ENCODE measurements around the gene GRIK1. TPM values are rescaled to one million over a fixed set of nuclear protein-coding genes. Genes with fewer than 3 reads are reported as not detected.

The GRIK1 gene
- total and polyA plus RNA-seq, 2 experiments from 2014 or later: not detected

DNA sequence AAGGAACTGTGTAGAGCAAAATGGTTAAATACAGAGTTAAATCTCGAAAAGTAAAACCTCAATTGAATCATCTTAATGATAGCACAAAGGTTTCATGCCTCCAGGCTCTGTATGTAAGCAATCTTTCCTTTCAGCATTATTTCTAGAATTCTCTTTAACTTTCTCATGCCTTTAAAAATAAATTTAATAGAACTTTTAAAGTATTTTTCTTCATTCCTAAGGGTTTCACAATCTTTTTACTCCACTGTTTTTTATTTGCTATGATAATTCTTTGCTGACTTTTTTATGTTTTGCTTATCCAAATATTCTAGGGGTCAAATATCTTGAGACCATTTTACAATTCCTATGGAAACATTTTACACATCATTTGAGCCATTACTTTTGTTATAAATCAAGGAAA lies 353.1 kb downstream of the GRIK1 start:
- no peaks in the 10 kb centered on the region for H3K9me3 ChIP-seq (ENCODE audit: low read depth)
- H3K27ac ChIP-seq: no peak overlapping the region
- H3K36me3 ChIP-seq (ENCODE audit: low read depth): no peaks in the 10 kb centered on the region
- no peak overlapping the region for H2AFZ ChIP-seq
- peak; percentile 4 for DNase-seq
- no peaks in the 10 kb centered on the region for H3K4me1 ChIP-seq (ENCODE audit: insufficient read depth)
- H3F3A ChIP-seq (ENCODE audit: insufficient read depth): no peaks in the 10 kb centered on the region
- H3K4me2 ChIP-seq (ENCODE audit: unreplicated experiment): no peak overlapping the region
- 69 to 78% methylated on average over 1 of the region's 1 CpG for WGBS, 2 experiments (ENCODE audit: low coverage in 1 of 2, low lambda C conversion rate in 2 of 2, missing lambda C conversion rate in 2 of 2)
- H4K20me1 ChIP-seq (ENCODE audit: insufficient read depth): no peaks in the 10 kb centered on the region
- H3K27me3 ChIP-seq (replicated peaks; ENCODE audit: insufficient read depth): no peaks in the 10 kb centered on the region
- in situ Hi-C loops (cut with MboI): no loop called here
- no peak overlapping the region for H3K4me3 ChIP-seq
- H3K79me2 ChIP-seq (ENCODE audit: insufficient read depth): no peaks in the 10 kb centered on the region
- TF ChIP-seq EZH2 (IDR thresholded peaks at IDR 0.05; ENCODE audit: insufficient read depth, poor library complexity, severe bottlenecking) (no peak), EZH2phosphoT487 (IDR thresholded peaks at IDR 0.05; ENCODE audit: insufficient read depth, low read depth) (no peak)
- H3K9me2 ChIP-seq (ENCODE audit: insufficient read depth): no peaks in the 10 kb centered on the region
- H3K9ac ChIP-seq: no peak overlapping the region

DNA sequence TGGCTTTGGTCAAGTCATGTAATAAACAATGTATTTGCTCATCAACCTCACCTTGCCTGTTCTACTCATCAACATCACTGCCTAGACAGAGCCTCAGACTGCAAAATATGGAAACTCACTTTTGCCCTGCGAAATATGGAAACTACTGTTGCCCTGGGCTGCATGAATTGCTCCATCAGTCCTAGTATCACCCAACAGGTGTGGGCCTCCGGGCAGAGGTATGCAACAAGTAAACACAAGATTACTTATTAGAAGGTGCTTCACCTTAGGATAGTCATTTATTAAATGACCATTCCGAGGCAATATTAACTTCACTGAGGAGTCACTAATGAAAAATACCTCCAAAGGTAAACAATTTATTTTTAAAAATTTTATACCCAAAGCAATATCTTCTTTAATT lies 354.3 kb downstream of the GRIK1 start:
- no peak for DNase-seq
- WGBS, 2 experiments (ENCODE audit: low coverage in 1 of 2, low lambda C conversion rate in 2 of 2, missing lambda C conversion rate in 2 of 2): 79 to 86% methylated on average over 3 of the region's 3 CpGs
- no peaks in the 10 kb centered on the region for H3K9me2 ChIP-seq (ENCODE audit: insufficient read depth)
- H4K20me1 ChIP-seq (ENCODE audit: insufficient read depth): no peaks in the 10 kb centered on the region
- in situ Hi-C loops (cut with MboI): no loop called here
- no peaks in the 10 kb centered on the region for H3K4me1 ChIP-seq (ENCODE audit: insufficient read depth)
- no peaks in the 10 kb centered on the region for H3K79me2 ChIP-seq (ENCODE audit: insufficient read depth)
- H3K27ac ChIP-seq: no peak overlapping the region
- no peak overlapping the region for H3K9ac ChIP-seq
- H3K27me3 ChIP-seq (replicated peaks; ENCODE audit: insufficient read depth): no peaks in the 10 kb centered on the region
- H3K4me2 ChIP-seq (ENCODE audit: unreplicated experiment): no peak overlapping the region
- no peaks in the 10 kb centered on the region for H3K36me3 ChIP-seq (ENCODE audit: low read depth)
- H3K4me3 ChIP-seq: no peak overlapping the region
- no peaks in the 10 kb centered on the region for H3K9me3 ChIP-seq (ENCODE audit: low read depth)
- no peak for TF ChIP-seq EZH2 (IDR thresholded peaks at IDR 0.05; ENCODE audit: insufficient read depth, poor library complexity, severe bottlenecking)
- H2AFZ ChIP-seq: no peak overlapping the region
- no peaks in the 10 kb centered on the region for H3F3A ChIP-seq (ENCODE audit: insufficient read depth)

DNA sequence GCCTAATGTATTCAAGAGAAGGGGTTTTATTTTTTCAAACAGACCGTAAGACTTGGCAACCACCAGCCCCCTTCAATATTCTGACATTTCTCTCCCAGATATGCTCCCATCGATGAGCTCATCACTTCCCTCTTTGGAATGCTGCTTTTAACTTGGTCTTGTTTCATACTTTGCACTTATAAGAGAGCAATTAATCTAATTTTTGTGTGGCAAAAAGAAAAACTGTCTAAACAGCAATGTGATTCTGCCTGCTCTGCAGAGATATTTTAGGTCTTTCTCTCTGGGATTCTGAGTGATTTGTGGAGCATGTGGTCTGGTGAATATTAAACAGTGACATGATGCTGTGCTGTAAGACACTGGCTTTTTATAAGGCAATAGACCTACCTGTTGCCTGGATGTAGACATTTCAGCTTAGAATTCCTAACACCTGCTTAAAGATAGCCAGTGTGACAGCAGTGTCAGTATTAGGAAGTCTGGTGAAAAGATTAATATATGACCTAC lies 356.3 kb downstream of the GRIK1 start:
- TF ChIP-seq EZH2phosphoT487 (IDR thresholded peaks at IDR 0.05; ENCODE audit: insufficient read depth, low read depth) (no peak), EZH2 (IDR thresholded peaks at IDR 0.05; ENCODE audit: insufficient read depth, poor library complexity, severe bottlenecking) (no peak)
- no peak for DNase-seq
- in situ Hi-C loops (cut with MboI): no loop called here
- Histone ChIP-seq H3K27ac (no peak overlapping the region), H3K4me2 (ENCODE audit: unreplicated experiment) (no peak overlapping the region), H3K9me2 (ENCODE audit: insufficient read depth) (no peaks in the 10 kb centered on the region), H3F3A (ENCODE audit: insufficient read depth) (no peaks in the 10 kb centered on the region), H3K9me3 (ENCODE audit: low read depth) (no peaks in the 10 kb centered on the region), H2AFZ (no peak overlapping the region), H3K4me1 (ENCODE audit: insufficient read depth) (no peaks in the 10 kb centered on the region), H3K79me2 (ENCODE audit: insufficient read depth) (no peaks in the 10 kb centered on the region), H4K20me1 (ENCODE audit: insufficient read depth) (no peaks in the 10 kb centered on the region), H3K9ac (no peak overlapping the region), H3K36me3 (ENCODE audit: low read depth) (no peaks in the 10 kb centered on the region), H3K27me3 (replicated peaks; ENCODE audit: insufficient read depth) (no peaks in the 10 kb centered on the region), H3K4me3 (no peak overlapping the region)
- 23 to 28% methylated on average over 2 of the region's 2 CpGs for WGBS, 2 experiments (ENCODE audit: low coverage in 1 of 2, low lambda C conversion rate in 2 of 2, missing lambda C conversion rate in 2 of 2)

DNA sequence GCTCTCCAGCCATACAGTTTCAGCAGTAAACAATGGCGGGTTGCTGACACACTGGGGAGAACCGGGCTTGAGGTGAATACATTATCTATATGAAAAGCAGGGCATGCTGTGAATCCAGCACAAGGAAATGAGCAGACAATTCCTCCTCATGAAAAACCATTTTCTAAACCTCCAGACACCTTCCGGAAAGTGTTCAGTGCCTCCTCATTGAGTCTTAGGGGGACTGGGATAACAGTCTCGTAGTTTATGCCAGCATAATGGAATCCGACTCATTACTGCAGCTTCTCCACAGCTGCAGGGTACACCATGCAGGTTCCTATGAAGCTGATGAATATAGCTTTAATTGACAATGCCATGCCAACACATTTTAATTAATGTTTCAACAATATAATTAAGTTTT lies 356.9 kb downstream of the GRIK1 start:
- H3K4me3 ChIP-seq: no peak overlapping the region
- H4K20me1 ChIP-seq (ENCODE audit: insufficient read depth): no peaks in the 10 kb centered on the region
- no peaks in the 10 kb centered on the region for H3F3A ChIP-seq (ENCODE audit: insufficient read depth)
- no peaks in the 10 kb centered on the region for H3K4me1 ChIP-seq (ENCODE audit: insufficient read depth)
- no peak for DNase-seq
- H3K79me2 ChIP-seq (ENCODE audit: insufficient read depth): no peaks in the 10 kb centered on the region
- H3K27ac ChIP-seq: no peak overlapping the region
- no peak overlapping the region for H2AFZ ChIP-seq
- H3K4me2 ChIP-seq (ENCODE audit: unreplicated experiment): no peak overlapping the region
- TF ChIP-seq EZH2 (IDR thresholded peaks at IDR 0.05; ENCODE audit: insufficient read depth, poor library complexity, severe bottlenecking): no peak
- TF ChIP-seq EZH2phosphoT487 (IDR thresholded peaks at IDR 0.05; ENCODE audit: insufficient read depth, low read depth): no peak
- H3K9me2 ChIP-seq (ENCODE audit: insufficient read depth): peaks cover 3% of the 10 kb centered on the region; the same call in 1 of the 2 replicates
- in situ Hi-C loops (cut with MboI): no loop called here
- H3K9me3 ChIP-seq (ENCODE audit: low read depth): no peaks in the 10 kb centered on the region
- no peak overlapping the region for H3K9ac ChIP-seq
- WGBS, 2 experiments (ENCODE audit: low coverage in 1 of 2, low lambda C conversion rate in 2 of 2, missing lambda C conversion rate in 2 of 2): 92 to 98% methylated on average over 5 of the region's 5 CpGs
- no peaks in the 10 kb centered on the region for H3K27me3 ChIP-seq (replicated peaks; ENCODE audit: insufficient read depth)
- H3K36me3 ChIP-seq (ENCODE audit: low read depth): no peaks in the 10 kb centered on the region

DNA sequence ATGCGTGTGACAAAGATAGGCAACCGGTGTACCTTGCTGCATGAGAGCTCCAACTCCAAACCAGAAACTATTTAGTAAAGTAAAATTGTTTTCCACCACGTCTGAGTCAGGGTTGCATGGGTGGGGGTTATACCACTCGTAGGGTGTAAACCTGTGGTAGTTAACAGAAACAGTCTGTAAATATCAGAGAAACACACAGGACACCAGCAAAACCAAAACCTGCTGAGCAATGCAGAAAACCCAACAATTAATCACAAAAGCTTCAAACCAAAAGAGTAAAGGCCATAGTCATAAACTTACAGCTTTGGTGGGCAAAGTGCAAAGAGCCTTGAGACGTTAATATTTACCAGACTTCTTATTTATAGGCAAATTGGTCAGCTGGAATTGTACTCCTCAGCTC lies 358.4 kb downstream of the GRIK1 start:
- H3K9me3 ChIP-seq (ENCODE audit: low read depth): no peaks in the 10 kb centered on the region
- no peak overlapping the region for H3K27ac ChIP-seq
- no peaks in the 10 kb centered on the region for H3K4me1 ChIP-seq (ENCODE audit: insufficient read depth)
- WGBS, 2 experiments (ENCODE audit: low coverage in 1 of 2, low lambda C conversion rate in 2 of 2, missing lambda C conversion rate in 2 of 2): 75% methylated on average over 5 of the region's 5 CpGs
- H4K20me1 ChIP-seq (ENCODE audit: insufficient read depth): no peaks in the 10 kb centered on the region
- DNase-seq: no peak
- H3K4me2 ChIP-seq (ENCODE audit: unreplicated experiment): no peak overlapping the region
- no peak overlapping the region for H3K4me3 ChIP-seq
- TF ChIP-seq EZH2 (IDR thresholded peaks at IDR 0.05; ENCODE audit: insufficient read depth, poor library complexity, severe bottlenecking) (no peak), EZH2phosphoT487 (IDR thresholded peaks at IDR 0.05; ENCODE audit: insufficient read depth, low read depth) (no peak)
- no peaks in the 10 kb centered on the region for H3K36me3 ChIP-seq (ENCODE audit: low read depth)
- no peak overlapping the region for H3K9ac ChIP-seq
- H2AFZ ChIP-seq: no peak overlapping the region
- no peaks in the 10 kb centered on the region for H3K79me2 ChIP-seq (ENCODE audit: insufficient read depth)
- H3F3A ChIP-seq (ENCODE audit: insufficient read depth): no peaks in the 10 kb centered on the region
- in situ Hi-C loops (cut with MboI): no loop called here
- no peaks in the 10 kb centered on the region for H3K27me3 ChIP-seq (replicated peaks; ENCODE audit: insufficient read depth)
- H3K9me2 ChIP-seq (ENCODE audit: insufficient read depth): peaks cover 3% of the 10 kb centered on the region; the same call in 1 of the 2 replicates
